ENCODE results near the gene HS3ST4.

- TF ChIP-seq CTCF (IDR thresholded peaks at IDR 0.05) = no peak
- TF ChIP-seq EZH2 (IDR thresholded peaks at IDR 0.05; ENCODE audit: borderline replicate concordance, insufficient read depth, low read depth, low read length, poor library complexity, severe bottlenecking) = no peak
Observed at GRCh38 chr16:25832291-25832690, 140.5 kb downstream of the HS3ST4 start.

Data from B cell (primary cell).